Progenitor cell of endocrine pancreas (in vitro differentiated cells): ENCODE data around the gene PTPRU. TPM values are rescaled to one million over a fixed set of nuclear protein-coding genes. Genes with fewer than 3 reads are reported as not detected.

Source experiments
- DNase-seq: peaks from one replicate; pipeline ENCODE4 v3.0.0; 2021; ENCODE audit warnings: low spot score; ENCODE audit not compliant: unreplicated experiment
- H3K27ac Mint-ChIP-seq: 2 replicates; pipeline ENCODE4 v1.8.0; 2021; ENCODE audit warnings: mild to moderate bottlenecking, moderate library complexity, mixed read lengths
- H3K27me3 Mint-ChIP-seq: 2 replicates; pipeline ENCODE4 v1.8.0; 2021; ENCODE audit warnings: mixed read lengths
- H3K36me3 Mint-ChIP-seq: 2 replicates; pipeline ENCODE4 v1.8.0; 2022; ENCODE audit warnings: mixed read lengths; ENCODE audit not compliant: insufficient read depth
- H3K4me1 Mint-ChIP-seq: 2 replicates; pipeline ENCODE4 v1.8.0; 2021; ENCODE audit warnings: low read depth, mixed read lengths
- H3K4me3 Mint-ChIP-seq: 2 replicates; pipeline ENCODE4 v1.8.0; 2021; ENCODE audit warnings: low read depth, mild to moderate bottlenecking, moderate library complexity, mixed read lengths
- H3K9me3 Mint-ChIP-seq: 2 replicates; pipeline ENCODE4 v1.8.0; 2021; ENCODE audit warnings: low read depth, mixed read lengths
- total RNA-seq: library from RNA; stranded (reverse); gene quantifications from 2 replicates; pipeline ENCODE4 v1.2.1, GENCODE V29; 2021
- TF ChIP-seq, protein P1 (sequence below): fragments of 200-600 bp; sonication (generic); IDR thresholded peaks from one replicate; pipeline ENCODE4 v1.5.0; 2021; ENCODE audit warnings: antibody characterized with exemption, mild to moderate bottlenecking; ENCODE audit not compliant: unreplicated experiment

Gene PTPRU
- total RNA-seq, 1 donor from 2014 or later = 79.4 TPM

DNA sequence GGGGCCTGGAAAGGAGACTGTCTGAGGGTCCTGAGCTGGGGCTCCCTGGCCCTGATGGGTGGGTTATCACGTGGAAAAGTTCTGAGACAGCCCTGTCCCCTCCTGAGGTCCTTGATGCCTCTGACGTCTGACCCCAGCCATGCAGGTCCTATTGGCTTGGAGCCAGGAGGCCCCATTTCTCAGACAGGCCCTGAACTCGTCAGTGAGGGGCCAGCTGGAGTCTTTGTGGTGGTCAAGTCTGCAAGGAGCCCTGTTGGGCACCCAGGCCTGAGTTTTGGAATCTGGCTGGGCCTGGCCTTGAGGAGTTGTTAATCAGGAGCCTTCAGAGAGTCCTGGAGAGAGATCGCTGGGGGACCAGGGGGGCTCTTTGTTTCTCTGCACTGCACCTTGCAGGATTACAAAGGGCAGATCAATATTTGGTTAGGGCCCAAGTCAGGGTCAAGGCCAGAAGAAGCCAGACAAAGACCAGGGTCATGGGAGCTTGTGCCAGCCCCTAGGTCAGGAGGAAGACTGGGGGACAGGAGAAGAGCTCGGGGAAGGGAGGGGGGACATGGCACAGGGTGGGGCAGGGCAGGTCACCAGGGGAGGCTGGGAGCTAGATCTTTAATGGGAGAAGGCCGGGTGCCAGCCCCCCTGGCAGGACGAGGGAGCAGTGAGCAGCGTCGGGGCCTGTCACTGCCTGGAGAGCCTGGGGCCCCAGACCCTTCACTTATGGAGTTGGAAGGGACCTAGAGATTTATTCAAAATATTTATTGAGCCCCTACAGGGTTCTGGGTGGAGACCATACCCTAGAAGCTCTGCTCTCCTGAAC lies 83.2 kb downstream of the PTPRU start:
- Mint-ChIP-seq H3K27ac (peak overlapping the region; percentile 59), H3K4me1 (peaks cover 14% of the 10 kb centered on the region), H3K27me3 (no peaks in the 10 kb centered on the region), H3K9me3 (no peaks in the 10 kb centered on the region), H3K4me3 (no peak overlapping the region), H3K36me3 (peaks cover 25% of the 10 kb centered on the region)
- TF ChIP-seq, protein P1, sequence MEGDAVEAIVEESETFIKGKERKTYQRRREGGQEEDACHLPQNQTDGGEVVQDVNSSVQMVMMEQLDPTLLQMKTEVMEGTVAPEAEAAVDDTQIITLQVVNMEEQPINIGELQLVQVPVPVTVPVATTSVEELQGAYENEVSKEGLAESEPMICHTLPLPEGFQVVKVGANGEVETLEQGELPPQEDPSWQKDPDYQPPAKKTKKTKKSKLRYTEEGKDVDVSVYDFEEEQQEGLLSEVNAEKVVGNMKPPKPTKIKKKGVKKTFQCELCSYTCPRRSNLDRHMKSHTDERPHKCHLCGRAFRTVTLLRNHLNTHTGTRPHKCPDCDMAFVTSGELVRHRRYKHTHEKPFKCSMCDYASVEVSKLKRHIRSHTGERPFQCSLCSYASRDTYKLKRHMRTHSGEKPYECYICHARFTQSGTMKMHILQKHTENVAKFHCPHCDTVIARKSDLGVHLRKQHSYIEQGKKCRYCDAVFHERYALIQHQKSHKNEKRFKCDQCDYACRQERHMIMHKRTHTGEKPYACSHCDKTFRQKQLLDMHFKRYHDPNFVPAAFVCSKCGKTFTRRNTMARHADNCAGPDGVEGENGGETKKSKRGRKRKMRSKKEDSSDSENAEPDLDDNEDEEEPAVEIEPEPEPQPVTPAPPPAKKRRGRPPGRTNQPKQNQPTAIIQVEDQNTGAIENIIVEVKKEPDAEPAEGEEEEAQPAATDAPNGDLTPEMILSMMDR = no peak
- no peak for DNase-seq

DNA sequence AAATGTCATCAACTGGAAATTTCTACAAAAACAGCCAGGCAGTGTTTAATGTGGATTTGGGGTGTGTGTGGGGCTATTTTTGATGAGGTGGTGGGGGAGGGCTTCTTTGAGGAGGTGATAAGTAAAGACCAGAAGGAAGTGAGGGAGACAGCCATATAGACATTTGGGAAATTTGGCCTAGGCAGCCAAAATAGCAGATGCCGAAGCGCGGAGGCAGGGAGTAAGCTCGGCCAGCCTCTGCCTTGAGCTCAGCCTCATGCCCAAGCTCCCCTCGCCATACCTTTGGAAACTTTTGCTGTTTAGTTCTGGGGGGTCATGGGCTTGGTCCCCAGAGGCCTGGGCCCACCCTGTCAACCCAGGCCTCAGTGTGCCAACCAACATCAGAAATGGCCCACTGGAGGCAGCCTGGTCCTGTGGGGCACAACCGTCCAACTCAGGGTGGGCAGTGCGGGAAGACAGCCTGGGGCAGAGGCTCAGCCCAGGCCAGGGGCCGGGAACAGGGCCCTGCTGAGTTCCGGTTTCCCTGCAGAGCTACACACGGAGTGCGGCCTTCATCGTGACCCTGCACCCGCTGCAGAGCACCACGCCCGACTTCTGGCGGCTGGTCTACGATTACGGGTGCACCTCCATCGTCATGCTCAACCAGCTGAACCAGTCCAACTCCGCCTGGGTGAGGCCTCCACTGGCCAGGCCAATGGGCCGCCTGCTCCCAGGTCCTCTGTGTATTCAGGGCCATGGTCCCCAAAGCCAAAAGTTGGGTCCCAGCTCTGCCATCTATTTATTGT lies 84.0 kb downstream of the PTPRU start:
- Mint-ChIP-seq H3K27me3 (no peaks in the 10 kb centered on the region), H3K9me3 (no peaks in the 10 kb centered on the region), H3K36me3 (peaks cover 25% of the 10 kb centered on the region), H3K4me1 (peaks cover 15% of the 10 kb centered on the region), H3K27ac (no peak overlapping the region), H3K4me3 (no peak overlapping the region)
- no peak for DNase-seq
- TF ChIP-seq, protein P1 = no peak

DNA sequence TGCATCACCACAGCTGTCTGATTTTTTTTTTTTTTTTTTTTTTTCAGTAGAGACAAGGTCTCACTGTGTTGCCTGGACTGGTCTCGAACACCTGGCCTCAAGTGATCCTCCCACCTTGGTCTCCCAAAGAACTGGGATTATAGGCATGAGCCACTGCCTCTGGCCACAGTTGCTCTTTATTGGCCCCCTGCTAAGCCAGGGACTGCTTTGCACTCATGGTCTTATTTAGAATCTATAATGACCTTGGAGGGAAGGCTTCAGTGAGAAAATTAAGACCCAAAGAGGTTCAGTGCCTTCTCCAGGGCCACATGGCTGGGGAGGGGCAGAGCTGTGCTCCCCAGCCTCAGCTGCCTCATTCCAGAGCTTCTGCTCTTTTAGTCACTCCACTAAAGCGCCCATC lies 84.9 kb downstream of the PTPRU start:
- no peaks in the 10 kb centered on the region for H3K9me3 Mint-ChIP-seq
- peaks cover 22% of the 10 kb centered on the region for H3K36me3 Mint-ChIP-seq
- H3K27me3 Mint-ChIP-seq = no peaks in the 10 kb centered on the region
- TF ChIP-seq, protein P1 = no peak
- DNase-seq = no peak
- H3K27ac Mint-ChIP-seq = no peak overlapping the region
- peaks cover 15% of the 10 kb centered on the region for H3K4me1 Mint-ChIP-seq
- no peak overlapping the region for H3K4me3 Mint-ChIP-seq

DNA sequence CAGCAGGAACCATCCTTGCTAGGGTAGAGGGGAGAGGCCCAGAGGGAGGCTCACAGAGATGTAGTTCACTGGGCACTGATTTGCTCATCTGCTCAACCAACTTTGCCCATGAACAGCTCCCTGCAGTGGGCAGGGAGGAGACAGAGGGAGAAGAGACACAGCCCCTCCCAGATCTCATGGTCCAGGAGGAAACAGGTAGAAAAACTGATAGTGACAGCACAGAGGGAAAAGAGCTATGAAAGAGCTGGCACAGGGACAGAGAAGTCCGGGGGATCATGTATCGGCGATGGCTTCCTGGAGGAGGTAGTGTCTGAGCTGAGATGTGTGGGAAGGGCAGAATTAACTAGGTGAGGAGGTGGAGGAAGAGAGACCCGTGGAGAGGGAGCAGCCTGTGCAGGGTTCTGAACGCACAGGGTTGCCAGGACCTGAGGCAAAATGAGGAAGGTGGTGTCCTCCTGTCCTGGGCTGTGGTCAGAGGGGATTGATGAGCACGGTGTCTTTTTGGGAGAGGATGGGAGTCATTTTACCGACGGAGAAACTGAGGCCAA lies 85.9 kb downstream of the PTPRU start:
- Mint-ChIP-seq H3K36me3 (peaks cover 22% of the 10 kb centered on the region), H3K4me3 (no peak overlapping the region), H3K27ac (no peak overlapping the region), H3K4me1 (peaks cover 15% of the 10 kb centered on the region), H3K9me3 (no peaks in the 10 kb centered on the region), H3K27me3 (no peaks in the 10 kb centered on the region)
- DNase-seq = no peak
- TF ChIP-seq, protein P1 = no peak

DNA sequence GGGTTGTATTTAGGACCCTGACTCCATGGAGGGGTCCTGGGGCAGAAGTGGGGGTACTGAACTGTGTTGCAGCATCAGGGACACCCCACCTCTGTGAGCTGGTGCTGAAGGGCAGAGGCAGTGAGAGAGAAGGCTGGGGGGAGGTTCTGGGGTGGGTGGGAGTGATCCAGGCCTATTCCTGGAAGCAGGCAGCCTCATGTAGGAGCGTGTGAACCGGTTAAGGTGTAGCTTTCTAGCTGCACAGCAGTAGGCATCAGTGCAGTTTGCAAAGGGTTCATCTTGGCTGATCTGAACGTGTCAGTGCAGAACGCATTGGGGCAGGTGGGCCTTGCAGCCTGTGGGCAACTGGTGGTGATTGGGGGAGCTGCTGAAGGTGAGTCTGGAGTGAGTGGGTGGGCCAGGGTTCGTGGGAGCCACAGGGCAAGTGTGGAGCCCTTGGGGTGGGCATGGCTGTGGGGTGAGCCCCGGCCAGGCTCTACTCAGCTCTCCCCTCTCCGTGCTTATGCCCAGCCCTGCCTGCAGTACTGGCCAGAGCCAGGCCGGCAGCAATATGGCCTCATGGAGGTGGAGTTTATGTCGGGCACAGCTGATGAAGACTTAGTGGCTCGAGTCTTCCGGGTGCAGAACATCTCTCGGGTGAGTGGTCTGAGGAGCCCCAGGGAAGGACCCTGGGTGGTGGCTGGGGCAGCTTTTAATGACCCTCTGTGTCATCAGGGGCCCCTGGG lies 86.7 kb downstream of the PTPRU start:
- Mint-ChIP-seq H3K4me1 (peaks cover 15% of the 10 kb centered on the region), H3K36me3 (peaks cover 22% of the 10 kb centered on the region), H3K27ac (no peak overlapping the region), H3K4me3 (no peak overlapping the region), H3K9me3 (no peaks in the 10 kb centered on the region), H3K27me3 (no peaks in the 10 kb centered on the region)
- TF ChIP-seq, protein P1 = no peak
- no peak for DNase-seq
